Measurements from ENCODE around the gene GLIPR1L2.
"Not testable (repeated sequence)": the region's sequence is repeated elsewhere in the genome, so short reads cannot be mapped to it uniquely, and the experiment has no call there.

The GLIPR1L2 gene

GRCh38 chr12:75437564-75437963 is 46.7 kb downstream of the GLIPR1L2 start:
- no peak for DNase-seq (ENCODE audit: low read depth in 2 of 2)

GRCh38 chr12:75438059-75438754 is 47.3 kb downstream of the GLIPR1L2 start:
- no peak for DNase-seq (ENCODE audit: low read depth in 2 of 2)

GRCh38 chr12:75439048-75439447 is 48.2 kb downstream of the GLIPR1L2 start:
- no peak for DNase-seq (ENCODE audit: low read depth in 2 of 2)

GRCh38 chr12:75439930-75440329 is 49.0 kb downstream of the GLIPR1L2 start:
- DNase-seq (ENCODE audit: low read depth in 2 of 2): no peak

GRCh38 chr12:75441687-75442449 is 51.0 kb downstream of the GLIPR1L2 start:
- not testable (repeated sequence) for DNase-seq (ENCODE audit: low read depth in 2 of 2)

GRCh38 chr12:75442454-75442853 is 51.6 kb downstream of the GLIPR1L2 start:
- not testable (repeated sequence) for DNase-seq (ENCODE audit: low read depth in 2 of 2)

GRCh38 chr12:75443709-75444108 is 52.8 kb downstream of the GLIPR1L2 start:
- no peak for DNase-seq (ENCODE audit: low read depth in 2 of 2)

GRCh38 chr12:75444429-75445136 is 53.7 kb downstream of the GLIPR1L2 start:
- no peak for DNase-seq (ENCODE audit: low read depth in 2 of 2)

GRCh38 chr12:75445137-75445507 is 54.2 kb downstream of the GLIPR1L2 start:
- not testable (repeated sequence) for DNase-seq (ENCODE audit: low read depth in 2 of 2)

- DNase-seq (ENCODE audit: low read depth in 2 of 2): no peak
Observed at GRCh38 chr12:75446857-75447256, 56.0 kb downstream of the GLIPR1L2 start.

GRCh38 chr12:75447691-75448393 is 57.0 kb downstream of the GLIPR1L2 start:
- no peak for DNase-seq (ENCODE audit: low read depth in 2 of 2)

GRCh38 chr12:75452675-75453330 is 61.9 kb downstream of the GLIPR1L2 start:
- DNase-seq (ENCODE audit: low read depth in 2 of 2): no peak

GRCh38 chr12:75455839-75456238 is 65.0 kb downstream of the GLIPR1L2 start:
- DNase-seq (ENCODE audit: low read depth in 2 of 2): no peak

GRCh38 chr12:75457191-75457590 is 66.3 kb downstream of the GLIPR1L2 start:
- DNase-seq (ENCODE audit: low read depth in 2 of 2): no peak

GRCh38 chr12:75457866-75458265 is 67.0 kb downstream of the GLIPR1L2 start:
- not testable (repeated sequence) for DNase-seq (ENCODE audit: low read depth in 2 of 2)

- no peak for DNase-seq (ENCODE audit: low read depth in 2 of 2)
Observed at GRCh38 chr12:75459755-75460154, 68.9 kb downstream of the GLIPR1L2 start.

- no peak for DNase-seq (ENCODE audit: low read depth in 2 of 2)
Observed at GRCh38 chr12:75460204-75460603, 69.3 kb downstream of the GLIPR1L2 start.

GRCh38 chr12:75471902-75472890 is 81.3 kb downstream of the GLIPR1L2 start:
- DNase-seq (ENCODE audit: low read depth in 2 of 2): no peak

- no peak for DNase-seq (ENCODE audit: low read depth in 2 of 2)
Observed at GRCh38 chr12:75474116-75474515, 83.2 kb downstream of the GLIPR1L2 start.

GRCh38 chr12:75476071-75476470 is 85.2 kb downstream of the GLIPR1L2 start:
- no peak for DNase-seq (ENCODE audit: low read depth in 2 of 2)
